Naive thymus-derived CD4-positive, alpha-beta T cell (primary cell): Measurements from ENCODE around the gene CEL. TPM values are rescaled to one million over a fixed set of nuclear protein-coding genes. Genes with fewer than 3 reads are reported as not detected.

Experiments
- ATAC-seq: fragments of 150-1000 bp; cut with Tn5 transposase; 2 replicates; pipeline ENCODE4 v1.10.0; 2021; ENCODE audit warnings: mild to moderate bottlenecking, moderate library complexity
- CTCF ChIA-PET: fragments of 350-600 bp; sonication (Branson Sonifier 250); formaldehyde crosslinking; loops from one replicate; lab custom pipeline; 2021; ENCODE audit warnings: antibody characterized with exemption; lab: Charles Lee
- POLR2A ChIA-PET: fragments of 350-600 bp; sonication (Branson Sonifier 250); formaldehyde crosslinking; loops from one replicate; lab custom pipeline; 2021; ENCODE audit warnings: antibody characterized with exemption, inconsistent platforms; lab: Charles Lee
- DNase-seq, 9 donors: peaks; one replicate each; pipeline versions ENCODE4 v3.0.0 to v3.0.0-alpha.2; 2020 to 2022; ENCODE audit warnings: mixed read lengths in 1 of 9
- H3K27ac ChIP-seq: one replicate; pipeline ENCODE4 v1.7.0; 2013; ENCODE audit warnings: mild to moderate bottlenecking, low read depth, low read length, moderate library complexity
- H3K27me3 ChIP-seq, 2 donors: one replicate each; pipeline ENCODE4 v1.7.0; 2013; ENCODE audit warnings: low read length in 2 of 2, mild to moderate bottlenecking in 2 of 2, moderate library complexity in 2 of 2; ENCODE audit not compliant: control insufficient read depth in 2 of 2, insufficient read depth in 2 of 2
- H3K36me3 ChIP-seq, 3 experiments: 1 replicate in 2 of 3; 2 replicates in 1 of 3; pipeline ENCODE4 v1.7.0; 2013; ENCODE audit warnings: low read length in 3 of 3, mild to moderate bottlenecking in 3 of 3, moderate library complexity in 1 of 3; ENCODE audit not compliant: insufficient read depth in 3 of 3, control insufficient read depth in 2 of 3
- H3K4me1 ChIP-seq, 2 donors: one replicate each; pipeline ENCODE4 v1.7.0; 2013; ENCODE audit warnings: low read length in 2 of 2, mild to moderate bottlenecking in 2 of 2, moderate library complexity in 1 of 2; ENCODE audit not compliant: control insufficient read depth in 2 of 2, insufficient read depth in 2 of 2
- H3K4me3 ChIP-seq: 2 replicates; pipeline ENCODE4 v1.7.0; 2013; ENCODE audit warnings: mild to moderate bottlenecking, low read length
- H3K9me3 ChIP-seq, 3 experiments: 1 replicate in 2 of 3; 2 replicates in 1 of 3; pipeline ENCODE4 v1.7.0; 2013; ENCODE audit warnings: low read length in 3 of 3; ENCODE audit not compliant: control insufficient read depth in 2 of 3
- H3K27ac Mint-ChIP-seq, 9 donors: one replicate each; pipeline ENCODE4 v1.8.0; 2020 to 2022; ENCODE audit warnings: mixed read lengths in 9 of 9, mild to moderate bottlenecking in 8 of 9, moderate library complexity in 5 of 9, inconsistent platforms in 2 of 9
- H3K27me3 Mint-ChIP-seq, 5 donors: one replicate each; pipeline ENCODE4 v1.8.0; 2021 to 2022; ENCODE audit warnings: mixed read lengths in 5 of 5, mild to moderate bottlenecking in 1 of 5
- H3K36me3 Mint-ChIP-seq, 5 donors: one replicate each; pipeline ENCODE4 v1.8.0; 2020 to 2022; ENCODE audit warnings: mixed read lengths in 5 of 5, mild to moderate bottlenecking in 3 of 5, inconsistent platforms in 1 of 5
- H3K4me1 Mint-ChIP-seq, 7 donors: one replicate each; pipeline ENCODE4 v1.8.0; 2020 to 2022; ENCODE audit warnings: mixed read lengths in 7 of 7, mild to moderate bottlenecking in 3 of 7, inconsistent platforms in 1 of 7
- H3K4me3 Mint-ChIP-seq, 10 donors: one replicate each; pipeline ENCODE4 v1.8.0; 2020 to 2022; ENCODE audit warnings: mild to moderate bottlenecking in 10 of 10, mixed read lengths in 10 of 10, moderate library complexity in 6 of 10, inconsistent platforms in 2 of 10
- H3K9me3 Mint-ChIP-seq, 11 donors: one replicate each; pipeline ENCODE4 v1.8.0; 2020 to 2022; ENCODE audit warnings: mixed read lengths in 11 of 11, mild to moderate bottlenecking in 4 of 11, inconsistent platforms in 1 of 11, moderate library complexity in 1 of 11
- intact Hi-C, 2 donors: fragments of 100-400 bp; cut with micrococcal nuclease; formaldehyde crosslinking; loops; one replicate each; pipeline ENCODE4 v1.15.1; 2023
- polyA plus RNA-seq, 2 donors: library from polyadenylated mRNA; unstranded; fragments of 300-500 nt; fragmentation: Illumina TruSeq; gene quantifications; one replicate each; pipeline ENCODE4 v1.2.3, GENCODE V29; 2021
- total RNA-seq, 6 experiments: library from RNA in 5 of 6; stranded (reverse) in 5 of 6; gene quantifications; 1 replicate in 5 of 6; 2 replicates in 1 of 6; pipeline ENCODE4 v1.2.3 and lab custom pipeline; 2021 to 2026

CEL gene
- total and polyA plus RNA-seq, 7 experiments from 2014 or later = 0.32 to 2.3 (median 2.2) TPM; not detected in 2

DNA sequence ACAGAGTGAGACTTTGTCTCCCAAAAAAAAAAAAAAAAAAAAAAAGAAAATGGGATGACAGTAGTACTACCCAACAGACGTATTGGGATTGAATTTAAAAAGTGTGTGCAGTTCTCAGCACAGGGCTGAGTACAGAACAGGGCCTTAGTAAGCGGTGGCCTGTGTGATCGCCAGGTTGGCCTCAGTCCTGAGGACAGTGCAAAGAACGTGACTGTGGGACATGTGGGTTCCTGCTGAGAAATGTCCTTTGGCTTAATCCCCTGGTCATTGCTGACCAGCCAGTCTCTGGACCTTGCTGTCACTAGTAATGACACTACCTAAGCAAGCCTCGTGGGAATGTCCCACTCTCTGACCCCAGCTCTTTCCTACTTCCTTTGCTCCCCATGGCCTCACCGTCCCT is 17.7 kb upstream of the CEL start:
- peaks cover 12 to 24% (median 16%) of the 10 kb centered on the region in 5 donors for H3K36me3 Mint-ChIP-seq
- Histone ChIP-seq H3K4me3 (no peak overlapping the region), H3K9me3 (no peaks in the 10 kb centered on the region), H3K27ac (no peak overlapping the region), H3K27me3 (no peaks in the 10 kb centered on the region), H3K4me1 (no peaks in the 10 kb centered on the region), H3K36me3 (peaks cover 8 to 68% (median 15%) of the 10 kb centered on the region in 3 experiments)
- no peaks in the 10 kb centered on the region for H3K27me3 Mint-ChIP-seq
- ATAC-seq = no peak
- peaks cover 0 to 20% (median 10%) of the 10 kb centered on the region in 7 donors for H3K4me1 Mint-ChIP-seq
- CTCF ChIA-PET = interaction anchor here (0.5 to 0.6 kb wide), 2 partner anchors 12 to 103 kb away, joined by 3 read pairs; no protein-coding TSS in a partner anchor
- DNase-seq = no peak
- no peaks in the 10 kb centered on the region for H3K9me3 Mint-ChIP-seq
- intact Hi-C loops = no loop called here
- POLR2A ChIA-PET = interaction anchor here (0.6 to 1.2 kb wide), 2 partner anchors 13 to 118 kb away, joined by 3 to 5 read pairs; partner anchors contain the start of gene GTF3C5
- no peak overlapping the region for H3K27ac Mint-ChIP-seq
- no peak overlapping the region for H3K4me3 Mint-ChIP-seq

DNA sequence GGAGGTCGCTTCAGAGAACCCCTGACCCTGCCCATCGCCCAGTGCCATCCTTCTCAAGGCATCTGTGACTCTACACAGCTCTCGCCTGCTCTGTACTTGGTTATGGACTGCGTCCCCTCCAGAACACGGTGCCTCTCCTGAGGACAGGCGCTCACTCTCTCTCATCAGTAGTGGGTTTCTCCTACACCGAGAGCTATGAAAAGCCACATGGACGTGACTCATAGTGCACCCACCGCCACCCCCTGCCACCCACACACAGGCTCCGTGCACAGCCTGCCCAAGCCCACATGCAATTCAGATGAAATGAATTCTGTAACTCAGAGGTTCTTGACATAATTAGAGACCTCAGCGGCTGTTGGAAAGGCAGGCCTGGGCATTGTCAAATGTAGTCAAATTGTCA is 17.1 kb upstream of the CEL start:
- no peak for ATAC-seq
- H3K27me3 ChIP-seq = no peaks in the 10 kb centered on the region
- H3K4me1 ChIP-seq = no peaks in the 10 kb centered on the region
- Mint-ChIP-seq H3K4me3 (no peak overlapping the region), H3K27ac (no peak overlapping the region), H3K27me3 (no peaks in the 10 kb centered on the region), H3K4me1 (peaks cover 0 to 17% (median 10%) of the 10 kb centered on the region in 7 donors), H3K36me3 (peaks cover 12 to 27% (median 16%) of the 10 kb centered on the region in 5 donors), H3K9me3 (no peaks in the 10 kb centered on the region)
- no peak overlapping the region for H3K4me3 ChIP-seq
- H3K36me3 ChIP-seq = peaks cover 8 to 71% (median 15%) of the 10 kb centered on the region in 3 experiments
- DNase-seq = no peak
- H3K27ac ChIP-seq = no peak overlapping the region
- POLR2A ChIA-PET = no interaction called here
- intact Hi-C loops = no loop called here
- no peaks in the 10 kb centered on the region for H3K9me3 ChIP-seq
- CTCF ChIA-PET = no interaction called here

DNA sequence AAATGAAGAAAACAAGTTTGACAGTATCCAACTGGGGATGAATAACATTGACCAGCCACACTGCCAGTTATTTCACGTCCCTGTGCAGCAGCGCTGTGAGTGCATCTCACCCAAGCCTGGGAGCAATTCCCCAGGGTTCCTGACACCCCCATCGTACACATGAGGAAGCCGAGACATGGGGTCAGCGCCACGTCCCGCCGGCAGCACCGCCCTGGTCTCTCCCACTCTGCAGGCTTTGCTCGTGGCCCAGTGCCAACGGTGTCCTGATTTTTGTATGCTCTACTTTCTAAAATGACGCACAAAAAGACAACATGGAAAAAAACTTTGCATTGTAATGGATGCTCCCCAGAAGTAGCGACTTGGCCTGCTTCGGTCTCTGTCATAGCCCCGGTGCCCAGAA is 16.6 kb upstream of the CEL start:
- Histone ChIP-seq H3K4me3 (no peak overlapping the region), H3K27ac (no peak overlapping the region), H3K9me3 (no peaks in the 10 kb centered on the region), H3K36me3 (peaks cover 8 to 72% (median 15%) of the 10 kb centered on the region in 3 experiments), H3K4me1 (no peaks in the 10 kb centered on the region), H3K27me3 (no peaks in the 10 kb centered on the region)
- Mint-ChIP-seq H3K4me3 (no peak overlapping the region), H3K4me1 (peaks cover 0 to 13% (median 5%) of the 10 kb centered on the region in 7 donors), H3K27me3 (no peaks in the 10 kb centered on the region), H3K27ac (no peak overlapping the region), H3K9me3 (no peaks in the 10 kb centered on the region), H3K36me3 (peaks cover 12 to 31% (median 16%) of the 10 kb centered on the region in 5 donors)
- ATAC-seq = no peak
- CTCF ChIA-PET = no interaction called here
- no peak for DNase-seq
- intact Hi-C loops = no loop called here
- POLR2A ChIA-PET = no interaction called here

DNA sequence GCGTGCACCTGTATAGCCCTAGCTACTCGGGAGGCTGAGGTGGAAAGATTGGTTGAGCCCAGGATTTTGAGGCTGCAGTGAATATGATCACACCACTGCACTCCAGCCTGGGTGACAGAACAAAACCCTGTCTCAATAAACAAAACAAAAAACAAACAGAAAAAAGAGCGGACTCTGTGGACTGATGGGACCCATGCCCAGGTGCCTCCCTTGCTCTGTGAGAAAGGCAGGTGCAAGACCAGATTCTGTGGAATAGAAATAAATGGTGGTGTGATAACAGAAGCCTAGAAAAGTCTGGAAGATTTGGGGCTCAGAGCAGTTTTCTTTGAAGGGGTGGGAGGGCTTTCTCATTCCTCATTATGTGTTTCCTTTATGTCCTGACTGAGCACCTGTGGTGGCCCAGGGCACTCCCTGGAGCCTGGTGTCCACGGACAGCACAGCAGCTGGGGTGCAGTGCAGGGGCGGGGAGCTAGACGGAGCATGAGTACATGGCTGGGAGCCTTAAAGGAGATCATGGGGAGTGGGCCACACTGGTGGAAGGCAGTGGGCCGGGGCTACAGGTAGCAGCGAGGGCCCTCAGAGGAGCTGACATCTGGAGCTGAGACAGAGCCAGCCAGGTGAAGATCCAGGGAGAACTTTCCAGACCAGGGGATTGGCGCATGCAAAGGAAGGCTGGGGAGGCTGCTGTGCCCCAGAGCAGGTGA is 15.4 kb upstream of the CEL start:
- DNase-seq = no peak

DNA sequence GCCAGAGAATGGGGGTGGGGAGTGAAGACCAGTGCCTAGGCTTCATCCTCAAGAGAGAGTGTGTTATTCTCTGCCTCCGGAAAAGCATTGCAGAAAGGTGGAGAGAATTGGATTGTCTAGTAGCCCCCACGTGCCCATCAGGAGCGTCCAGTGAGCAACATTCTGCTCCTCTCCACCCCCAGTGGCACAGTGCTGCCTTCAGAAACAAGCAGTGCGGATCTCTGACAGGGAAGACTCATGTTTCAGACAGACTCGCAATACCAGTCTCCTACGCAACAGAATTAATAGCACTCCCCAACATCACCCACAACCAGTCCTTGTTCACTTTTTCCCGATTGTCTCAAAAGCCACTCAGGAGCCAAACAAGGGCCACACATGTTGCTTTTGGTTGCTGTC is 14.9 kb upstream of the CEL start:
- H3K9me3 Mint-ChIP-seq = no peaks in the 10 kb centered on the region
- Histone ChIP-seq H3K27me3 (no peaks in the 10 kb centered on the region), H3K4me3 (no peak overlapping the region), H3K36me3 (peaks cover 8 to 86% (median 19%) of the 10 kb centered on the region in 3 experiments), H3K4me1 (no peaks in the 10 kb centered on the region), H3K27ac (no peak overlapping the region), H3K9me3 (no peaks in the 10 kb centered on the region)
- intact Hi-C loops = no loop called here
- DNase-seq (no peak), ATAC-seq (no peak)
- H3K4me1 Mint-ChIP-seq = peaks cover 0 to 9% (median 0%) of the 10 kb centered on the region in 7 donors
- H3K36me3 Mint-ChIP-seq = peaks cover 12 to 44% (median 19%) of the 10 kb centered on the region in 5 donors
- H3K4me3 Mint-ChIP-seq = no peak overlapping the region
- ChIA-PET POLR2A (no interaction called here), CTCF (no interaction called here)
- peak overlapping the region in 1 of 9 donors; percentile 25 for H3K27ac Mint-ChIP-seq
- no peaks in the 10 kb centered on the region for H3K27me3 Mint-ChIP-seq

More for the DNA sequence above, 15.4 kb upstream of the CEL start:
- H3K36me3 ChIP-seq = peaks cover 8 to 84% (median 18%) of the 10 kb centered on the region in 3 experiments
- ChIA-PET POLR2A (interaction anchor here (0.8 kb wide), 1 partner anchor 16 kb away, joined by 4 read pairs; the partner anchor contains the start of gene GTF3C5), CTCF (no interaction called here)
- intact Hi-C loops = no loop called here
- no peak overlapping the region for H3K27ac ChIP-seq
- ATAC-seq = no peak
- H3K4me3 ChIP-seq = no peak overlapping the region
- Mint-ChIP-seq H3K9me3 (no peaks in the 10 kb centered on the region), H3K36me3 (peaks cover 12 to 39% (median 19%) of the 10 kb centered on the region in 5 donors), H3K4me1 (peaks cover 0 to 9% (median 2%) of the 10 kb centered on the region in 7 donors), H3K27me3 (no peaks in the 10 kb centered on the region), H3K4me3 (no peak overlapping the region), H3K27ac (peak overlapping the region in 3 of 9 donors; percentile 15 to 25 (median 16))
- no peaks in the 10 kb centered on the region for H3K4me1 ChIP-seq
- H3K27me3 ChIP-seq = no peaks in the 10 kb centered on the region
- no peaks in the 10 kb centered on the region for H3K9me3 ChIP-seq

DNA sequence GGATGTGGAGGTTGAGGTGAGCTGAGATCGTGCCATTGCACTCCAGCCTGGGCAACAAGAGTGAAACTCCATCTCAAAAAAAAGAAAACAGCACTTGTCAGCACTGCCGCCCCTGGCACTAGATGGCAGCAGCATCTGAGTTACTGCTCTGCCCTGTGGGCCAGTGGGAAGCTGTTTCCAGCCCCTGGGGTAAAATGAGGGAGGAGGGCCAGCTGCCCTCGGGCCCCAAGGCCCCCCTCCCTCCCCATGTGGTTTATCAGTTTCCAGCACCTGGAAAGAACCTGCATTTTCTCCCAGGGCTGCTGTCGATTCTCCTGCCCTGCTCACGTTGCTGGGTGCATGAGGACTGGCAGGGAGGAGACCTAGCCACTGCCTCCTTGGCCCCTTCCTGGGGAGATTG is 13.2 kb upstream of the CEL start:
- Histone ChIP-seq H3K4me1 (no peaks in the 10 kb centered on the region), H3K4me3 (no peak overlapping the region), H3K9me3 (no peaks in the 10 kb centered on the region), H3K36me3 (peaks cover 0 to 85% (median 19%) of the 10 kb centered on the region in 3 experiments), H3K27me3 (no peaks in the 10 kb centered on the region), H3K27ac (no peak overlapping the region)
- Mint-ChIP-seq H3K9me3 (no peaks in the 10 kb centered on the region), H3K4me3 (no peak overlapping the region), H3K4me1 (peaks cover 0 to 7% (median 2%) of the 10 kb centered on the region in 7 donors), H3K27me3 (no peaks in the 10 kb centered on the region), H3K36me3 (peaks cover 8 to 39% (median 12%) of the 10 kb centered on the region in 5 donors), H3K27ac (no peak overlapping the region)
- intact Hi-C loops = loop anchor here (1.0 kb wide), 2 partner anchors 96 to 132 kb away; no protein-coding TSS in a partner anchor
- DNase-seq (peak in 3 of 9 donors; percentile 15 to 40 (median 17)), ATAC-seq (peak; percentile 63)
- ChIA-PET POLR2A (interaction anchor here (0.6 to 1.2 kb wide), 2 partner anchors 18 to 110 kb away, joined by 3 to 5 read pairs; partner anchors contain the start of gene GTF3C5), CTCF (interaction anchor here (0.7 kb wide), 1 partner anchor 95 kb away, joined by 3 read pairs; no protein-coding TSS in a partner anchor)
